ENCODE measurements around the gene PLCB1.

- TF ChIP-seq CTCF (IDR thresholded peaks at IDR 0.05) = no peak
- no peak for TF ChIP-seq POLR2A (IDR thresholded peaks at IDR 0.05; ENCODE audit: low read depth)
Observed at GRCh38 chr20:8353512-8353911, 221.4 kb downstream of the PLCB1 start.

Measured in esophagus muscularis mucosa (tissue), 3 donors.